Muscle layer of duodenum (tissue), 2 donors: ENCODE data around the gene MOB2.

ENCODE experiments used
- H3K27ac ChIP-seq: one replicate; pipeline ENCODE4 v1.7.0; 2013; ENCODE audit warnings: mild to moderate bottlenecking, low read length
- H3K27me3 ChIP-seq: one replicate; pipeline ENCODE4 v1.7.0; 2013; ENCODE audit warnings: low read depth, mild to moderate bottlenecking, control low read depth, low read length
- H3K36me3 ChIP-seq, 2 donors: one replicate each; pipeline ENCODE4 v1.7.0; 2013; ENCODE audit warnings: low read length in 2 of 2, control low read depth in 1 of 2, mild to moderate bottlenecking in 1 of 2; ENCODE audit not compliant: insufficient read depth in 2 of 2, control insufficient read depth in 1 of 2
- H3K4me1 ChIP-seq, 2 donors: one replicate each; pipeline ENCODE4 v1.7.0; 2013; ENCODE audit warnings: low read length in 2 of 2, mild to moderate bottlenecking in 2 of 2, control low read depth in 1 of 2, moderate library complexity in 1 of 2; ENCODE audit not compliant: insufficient read depth in 2 of 2, control insufficient read depth in 1 of 2
- H3K4me3 ChIP-seq, 2 donors: one replicate each; pipeline ENCODE4 v1.7.0; 2013; ENCODE audit warnings: low read length in 2 of 2, low read depth in 1 of 2, mild to moderate bottlenecking in 1 of 2
- H3K9me3 ChIP-seq, 2 donors: one replicate each; pipeline ENCODE4 v1.7.0; 2013; ENCODE audit warnings: low read length in 2 of 2, control low read depth in 1 of 2, mild to moderate bottlenecking in 1 of 2; ENCODE audit not compliant: control insufficient read depth in 1 of 2
- donor health status: healthy.

Gene MOB2

DNA sequence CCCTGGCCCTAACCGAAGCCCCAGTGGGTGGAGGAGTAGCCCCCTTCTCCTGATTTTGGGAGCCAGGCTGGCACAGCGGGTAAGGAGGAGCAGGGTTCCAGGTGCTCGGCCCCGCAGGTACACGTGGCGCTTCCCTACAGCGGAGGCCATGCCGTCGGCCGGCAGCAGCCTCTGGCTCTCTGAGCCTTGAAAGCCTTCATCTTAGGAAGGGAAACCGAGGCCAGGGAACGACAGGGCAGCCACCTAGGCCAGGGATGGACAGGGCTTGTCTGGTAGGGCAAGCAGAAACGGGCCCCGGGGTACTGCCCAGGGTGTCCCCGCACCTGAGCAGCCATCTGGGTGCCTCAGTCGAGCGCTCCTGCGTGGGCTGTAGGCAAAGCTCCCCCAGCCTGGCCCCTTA is 28.7 kb downstream of the MOB2 start:
- no peak overlapping the region for H3K27ac ChIP-seq
- no peaks in the 10 kb centered on the region for H3K9me3 ChIP-seq
- H3K27me3 ChIP-seq, result no peaks in the 10 kb centered on the region
- H3K4me3 ChIP-seq, result no peak overlapping the region
- H3K4me1 ChIP-seq, result peaks cover 0 to 29% of the 10 kb centered on the region in 2 donors
- H3K36me3 ChIP-seq, result no peaks in the 10 kb centered on the region

DNA sequence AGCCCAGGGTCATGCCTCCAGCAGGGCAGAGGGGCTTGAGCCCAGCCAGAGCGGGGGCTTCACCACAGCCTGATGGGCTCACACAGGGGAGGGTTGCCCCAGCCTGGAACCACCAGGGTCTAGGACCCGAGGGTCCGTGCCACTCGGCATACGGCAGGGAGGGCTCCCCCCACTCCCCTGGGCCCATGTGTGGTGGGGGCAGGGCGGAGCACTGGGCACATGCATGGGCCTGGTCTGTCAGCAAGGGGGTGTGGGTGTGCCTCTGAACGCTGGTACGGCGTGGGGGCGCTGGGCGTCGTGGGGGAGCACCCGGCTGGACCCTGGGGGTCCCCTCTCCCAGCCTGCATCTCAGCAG is 29.3 kb downstream of the MOB2 start:
- Histone ChIP-seq H3K27me3 (no peaks in the 10 kb centered on the region), H3K4me3 (no peak overlapping the region), H3K36me3 (no peaks in the 10 kb centered on the region), H3K9me3 (no peaks in the 10 kb centered on the region), H3K27ac (no peak overlapping the region), H3K4me1 (peaks cover 0 to 31% of the 10 kb centered on the region in 2 donors)

DNA sequence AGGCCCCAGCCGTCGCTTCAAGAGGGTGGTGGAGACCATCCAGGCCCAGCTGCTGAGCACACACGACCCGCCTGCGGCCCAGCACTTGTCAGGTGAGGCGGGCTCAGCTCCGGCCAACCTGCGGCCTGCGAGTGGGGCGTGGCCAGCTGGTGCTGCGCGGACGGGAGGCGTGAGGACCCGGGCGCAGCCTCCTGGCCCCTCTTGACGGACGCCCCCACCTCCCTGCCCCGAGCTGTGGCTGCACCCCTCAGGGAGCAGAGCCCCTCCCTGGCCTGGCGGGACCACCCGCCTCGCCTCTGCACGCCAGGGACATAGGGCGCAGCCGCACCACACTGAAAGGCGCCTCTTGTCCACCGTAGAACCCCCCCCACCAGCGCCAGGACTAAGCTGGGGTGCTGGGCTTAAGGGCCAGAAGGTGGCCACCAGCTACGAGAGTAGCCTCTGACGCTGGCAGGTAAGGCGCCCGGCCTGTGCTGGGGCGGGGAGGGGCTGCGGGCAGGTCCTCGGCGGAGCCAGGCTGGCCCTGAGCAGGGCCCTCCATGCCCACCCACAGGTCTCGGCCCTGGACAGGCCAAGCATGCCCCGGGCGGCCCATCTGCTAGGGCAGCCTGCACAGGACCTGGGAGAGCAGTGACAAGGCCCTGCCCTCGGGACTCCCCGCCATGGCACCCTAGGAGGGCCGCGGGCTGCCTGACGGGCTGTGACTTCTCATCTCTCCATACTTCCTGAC is 29.8 kb downstream of the MOB2 start:
- Histone ChIP-seq H3K4me1 (peaks cover 0 to 31% of the 10 kb centered on the region in 2 donors), H3K27me3 (no peaks in the 10 kb centered on the region), H3K27ac (no peak overlapping the region), H3K4me3 (no peak overlapping the region), H3K36me3 (no peaks in the 10 kb centered on the region), H3K9me3 (no peaks in the 10 kb centered on the region)

DNA sequence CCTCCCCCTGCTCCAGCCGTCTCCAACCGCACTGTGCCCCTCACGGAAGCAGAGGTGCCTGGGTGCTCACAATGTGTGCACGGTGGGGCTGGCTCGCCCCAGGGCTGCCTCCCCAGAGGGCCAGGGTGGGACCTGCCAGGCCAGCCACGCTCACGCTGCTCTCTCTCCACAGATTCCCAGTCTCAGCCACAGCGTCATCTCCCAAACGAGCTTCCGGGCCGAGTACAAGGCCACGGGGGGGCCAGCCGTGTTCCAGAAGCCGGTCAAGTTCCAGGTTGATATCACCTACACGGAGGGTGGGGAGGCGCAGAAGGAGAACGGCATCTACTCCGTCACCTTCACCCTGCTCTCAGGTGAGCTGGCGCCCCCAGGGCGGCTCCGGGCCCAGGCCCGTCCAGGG is 30.4 kb downstream of the MOB2 start:
- H3K4me3 ChIP-seq, result no peak overlapping the region
- no peak overlapping the region for H3K27ac ChIP-seq
- no peaks in the 10 kb centered on the region for H3K36me3 ChIP-seq
- H3K4me1 ChIP-seq, result peaks cover 0 to 31% of the 10 kb centered on the region in 2 donors
- no peaks in the 10 kb centered on the region for H3K27me3 ChIP-seq
- H3K9me3 ChIP-seq, result no peaks in the 10 kb centered on the region

DNA sequence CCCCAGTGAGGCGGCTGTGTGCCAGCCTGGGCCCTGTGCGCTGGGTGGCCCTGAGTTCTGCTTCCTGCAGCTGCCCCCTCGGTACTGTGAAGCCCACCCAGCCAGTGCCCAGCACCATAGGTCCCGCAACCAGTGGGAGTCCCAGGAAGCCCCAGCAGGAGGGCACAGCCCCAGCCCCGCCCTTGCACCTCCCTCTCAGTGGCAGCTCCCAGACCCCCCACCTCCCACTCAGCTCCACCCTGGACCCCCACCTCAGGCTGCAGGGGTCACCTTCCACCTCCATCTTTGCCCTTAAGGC is 30.9 kb downstream of the MOB2 start:
- Histone ChIP-seq H3K27me3 (no peaks in the 10 kb centered on the region), H3K4me1 (peaks cover 0 to 31% of the 10 kb centered on the region in 2 donors), H3K36me3 (no peaks in the 10 kb centered on the region), H3K27ac (no peak overlapping the region), H3K9me3 (no peaks in the 10 kb centered on the region), H3K4me3 (no peak overlapping the region)

DNA sequence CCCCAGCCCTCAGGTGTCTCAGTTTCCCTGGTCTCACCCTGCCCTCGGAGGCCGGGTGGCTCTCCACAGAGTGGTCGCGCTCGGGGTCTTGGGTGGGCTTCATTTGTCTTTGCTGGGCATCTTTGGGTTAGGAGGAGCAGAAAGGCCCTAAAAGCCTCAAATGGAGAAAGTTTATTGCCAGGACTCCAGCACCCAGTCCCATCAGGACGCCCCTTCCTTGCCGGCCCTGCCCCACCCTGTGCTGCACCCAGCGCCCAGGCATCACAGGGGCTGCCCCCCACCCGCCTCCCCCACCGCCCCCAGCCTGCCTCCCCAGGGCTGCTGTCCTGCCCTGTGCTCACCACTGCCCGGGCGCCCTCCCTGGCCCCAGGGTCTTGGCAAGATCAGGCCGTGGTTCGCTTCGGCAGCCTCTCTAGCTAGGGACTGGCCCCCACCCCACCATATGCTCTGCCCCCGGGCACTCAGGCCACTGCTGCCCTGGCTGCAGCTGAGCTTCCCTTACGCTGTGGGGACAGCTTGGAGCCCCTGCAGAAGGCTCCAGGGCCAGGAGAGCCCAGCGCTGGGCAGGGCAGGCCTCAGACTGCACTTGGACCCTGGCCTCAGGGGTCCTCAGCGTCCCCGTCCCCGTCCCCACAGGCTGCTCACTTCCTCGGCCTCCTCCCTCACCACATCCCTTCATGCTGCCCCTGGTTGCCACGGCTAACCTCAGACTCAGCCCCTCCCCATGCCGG is 31.4 kb downstream of the MOB2 start:
- no peaks in the 10 kb centered on the region for H3K27me3 ChIP-seq
- no peak overlapping the region for H3K27ac ChIP-seq
- no peak overlapping the region for H3K4me3 ChIP-seq
- H3K9me3 ChIP-seq, result no peaks in the 10 kb centered on the region
- H3K4me1 ChIP-seq, result peaks cover 0 to 31% of the 10 kb centered on the region in 2 donors
- H3K36me3 ChIP-seq, result no peaks in the 10 kb centered on the region

DNA sequence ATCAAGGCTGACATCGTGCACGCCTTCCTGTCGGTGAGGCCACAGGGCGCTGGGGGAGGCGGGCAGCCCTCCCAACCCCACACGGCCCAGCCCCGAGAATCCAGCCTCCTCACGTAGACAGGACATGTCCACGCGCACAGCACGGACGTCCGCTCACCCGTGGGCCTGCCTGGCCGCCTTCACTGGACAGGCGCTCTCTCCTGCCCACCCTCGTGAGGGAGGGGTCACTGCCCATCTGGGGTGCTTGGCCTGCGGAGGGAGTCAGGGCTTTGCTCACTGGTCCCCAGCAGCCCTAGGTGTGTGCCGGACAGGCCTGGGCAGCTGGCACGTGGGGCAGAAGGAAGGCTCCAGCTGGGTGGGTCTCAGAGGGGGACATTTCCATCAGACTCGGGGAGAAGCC is 32.0 kb downstream of the MOB2 start:
- H3K9me3 ChIP-seq, result no peaks in the 10 kb centered on the region
- no peak overlapping the region for H3K27ac ChIP-seq
- H3K4me3 ChIP-seq, result no peak overlapping the region
- H3K4me1 ChIP-seq, result peaks cover 0 to 27% of the 10 kb centered on the region in 2 donors
- H3K36me3 ChIP-seq, result no peaks in the 10 kb centered on the region
- no peaks in the 10 kb centered on the region for H3K27me3 ChIP-seq

DNA sequence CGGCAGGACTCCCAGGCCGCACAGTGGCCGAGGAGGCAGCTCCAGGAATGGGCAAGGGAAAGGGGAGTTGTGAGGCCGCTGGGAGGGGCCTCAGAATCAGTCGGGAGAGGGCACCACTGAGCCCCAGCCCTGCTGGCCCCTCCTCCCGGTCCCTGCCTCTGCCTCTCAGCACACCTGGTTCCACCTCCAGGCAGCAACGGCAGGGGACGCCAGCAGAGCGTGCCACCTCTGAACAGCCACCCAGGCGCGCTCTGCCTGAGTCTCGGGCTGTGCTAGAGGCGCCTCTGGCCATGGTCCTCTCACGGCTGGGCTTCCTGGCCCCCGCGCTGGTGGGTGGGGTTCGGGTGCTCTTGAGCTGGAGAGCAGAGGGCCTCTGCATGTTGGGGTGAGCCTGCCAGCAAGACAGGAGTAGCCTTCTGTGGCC is 33.0 kb downstream of the MOB2 start:
- no peaks in the 10 kb centered on the region for H3K9me3 ChIP-seq
- no peak overlapping the region for H3K27ac ChIP-seq
- no peak overlapping the region for H3K4me3 ChIP-seq
- H3K4me1 ChIP-seq, result peaks cover 0 to 18% of the 10 kb centered on the region in 2 donors
- H3K36me3 ChIP-seq, result no peaks in the 10 kb centered on the region
- no peaks in the 10 kb centered on the region for H3K27me3 ChIP-seq

DNA sequence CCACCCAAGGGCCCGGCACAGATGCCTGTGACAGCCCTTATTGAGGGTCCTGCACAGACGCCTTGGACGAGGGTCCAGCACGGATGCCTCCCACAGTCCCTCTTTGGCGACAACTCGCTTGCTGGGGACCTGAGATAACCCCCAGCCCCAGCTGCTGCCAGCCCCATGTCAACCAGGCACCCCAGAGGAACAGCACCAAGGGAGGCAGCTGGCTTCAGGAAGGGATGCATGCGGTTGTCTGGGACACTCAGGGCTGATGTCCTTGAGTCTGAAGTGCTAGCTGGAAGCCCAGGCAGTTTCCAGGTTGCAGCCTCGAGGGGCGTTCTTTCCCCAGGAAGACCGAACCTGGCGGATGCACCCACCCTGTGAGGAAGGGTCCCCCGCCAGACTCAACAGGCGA is 33.8 kb downstream of the MOB2 start:
- no peak overlapping the region for H3K27ac ChIP-seq
- H3K27me3 ChIP-seq, result no peaks in the 10 kb centered on the region
- no peaks in the 10 kb centered on the region for H3K36me3 ChIP-seq
- H3K9me3 ChIP-seq, result no peaks in the 10 kb centered on the region
- H3K4me1 ChIP-seq, result peaks cover 0 to 9% of the 10 kb centered on the region in 2 donors
- H3K4me3 ChIP-seq, result no peak overlapping the region

DNA sequence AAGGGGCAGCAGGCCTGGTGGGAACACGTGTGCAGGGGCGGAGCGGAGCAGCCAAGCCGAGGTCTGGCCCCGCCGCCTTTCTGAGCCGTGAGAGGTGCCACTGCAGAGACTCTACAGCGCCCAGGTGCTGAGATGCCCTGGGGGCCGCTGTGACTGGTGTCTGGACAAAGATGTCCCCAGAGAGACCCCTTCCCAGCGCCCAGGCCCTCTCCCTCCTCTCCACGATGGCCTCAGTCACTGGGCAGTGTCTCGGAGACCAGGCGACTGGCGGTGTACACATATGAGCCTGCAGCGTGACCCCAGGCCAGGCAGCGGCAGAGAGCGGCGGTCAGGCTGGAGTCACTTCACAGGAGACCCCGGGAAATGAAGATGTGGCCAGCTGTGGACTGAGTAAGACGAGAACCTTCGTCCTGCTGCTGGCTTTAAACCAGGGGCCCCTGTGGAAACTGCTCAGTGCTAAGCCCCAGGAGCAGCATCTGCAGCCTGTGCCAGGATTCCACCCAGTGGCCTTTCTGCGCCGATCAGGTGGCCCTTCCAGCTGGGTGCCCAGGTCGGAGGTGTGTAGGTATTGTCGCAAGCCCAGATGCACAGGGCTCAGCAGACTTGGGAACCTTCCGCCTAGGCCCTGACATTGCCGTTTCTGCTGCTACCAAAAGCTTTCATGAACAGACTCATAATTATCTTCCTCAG is 34.7 kb downstream of the MOB2 start:
- H3K9me3 ChIP-seq, result no peaks in the 10 kb centered on the region
- H3K4me1 ChIP-seq, result peaks cover 0 to 8% of the 10 kb centered on the region in 2 donors
- H3K27me3 ChIP-seq, result no peaks in the 10 kb centered on the region
- H3K4me3 ChIP-seq, result no peak overlapping the region
- H3K36me3 ChIP-seq, result no peaks in the 10 kb centered on the region
- H3K27ac ChIP-seq, result no peak overlapping the region

DNA sequence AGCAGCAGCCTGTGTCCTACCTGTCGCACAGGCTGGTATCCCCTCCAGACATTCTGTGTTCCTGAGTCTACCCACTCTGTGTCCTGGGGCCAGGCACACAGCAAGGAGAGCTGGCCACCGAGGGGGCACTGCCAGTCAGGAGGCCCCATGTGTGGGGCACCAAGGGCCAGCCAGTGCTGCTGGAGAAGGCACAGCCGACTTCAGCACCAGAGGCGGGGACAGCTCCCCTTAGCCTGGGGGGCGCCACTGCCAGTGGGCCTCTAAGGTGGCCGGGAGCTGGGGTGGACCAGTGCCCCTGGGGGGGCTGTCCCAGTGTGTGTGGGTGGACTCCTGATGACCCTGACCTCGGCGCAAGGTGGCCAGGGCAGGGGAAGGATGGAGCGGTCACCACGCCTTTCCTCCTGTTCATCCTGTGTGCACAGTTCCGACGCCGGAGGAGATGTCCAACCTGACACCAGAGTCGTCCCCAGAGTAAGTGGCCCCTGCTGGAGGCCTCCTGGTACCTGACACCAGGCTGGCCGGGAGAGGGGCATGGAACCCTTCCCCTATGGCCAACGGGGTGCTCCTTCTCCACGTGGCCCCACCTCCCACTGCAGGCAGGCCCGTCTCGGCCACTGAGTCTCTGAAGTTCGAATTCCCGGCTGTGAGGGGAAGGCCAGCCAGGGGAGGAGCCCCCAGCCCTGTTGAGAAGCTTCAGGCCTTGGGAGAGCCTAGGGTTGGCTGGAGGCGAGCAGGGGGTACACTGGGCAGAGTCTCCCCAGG is 35.4 kb downstream of the MOB2 start:
- Histone ChIP-seq H3K27me3 (no peaks in the 10 kb centered on the region), H3K36me3 (no peaks in the 10 kb centered on the region), H3K4me3 (no peak overlapping the region), H3K9me3 (no peaks in the 10 kb centered on the region), H3K27ac (no peak overlapping the region), H3K4me1 (peaks cover 0 to 8% of the 10 kb centered on the region in 2 donors)
